AG20443 (cell line): Measurements from ENCODE around the gene TRIM54.

ENCODE experiments used
- DNase-seq: peaks from one replicate; pipeline ENCODE4 v3.0.0; 2012; ENCODE audit warnings: low spot score, mixed read lengths

TRIM54 gene

GRCh38 chr2:27281855-27282559 is at the start of gene TRIM54:
TRIM54 (plus strand) TSS chr2:27282429; CDS start chr2:27282732, 303 bp downstream.
- DNase-seq = no peak

GRCh38 chr2:27233341-27233740 is 48.9 kb upstream of the TRIM54 start:
- no peak for DNase-seq

GRCh38 chr2:27236136-27236535 is 46.1 kb upstream of the TRIM54 start:
- DNase-seq = no peak

- DNase-seq = no peak
Measured at GRCh38 chr2:27236626-27237025, 45.6 kb upstream of the TRIM54 start.

GRCh38 chr2:27237341-27237945 is 44.8 kb upstream of the TRIM54 start:
- DNase-seq = no peak

- DNase-seq = no peak
Measured at GRCh38 chr2:27238976-27239375, 43.3 kb upstream of the TRIM54 start.

GRCh38 chr2:27240406-27240805 is 41.8 kb upstream of the TRIM54 start:
- DNase-seq = no peak

- DNase-seq = no peak
Measured at GRCh38 chr2:27241761-27242613, 40.2 kb upstream of the TRIM54 start.

- DNase-seq = no peak
Measured at GRCh38 chr2:27242614-27242951, 39.6 kb upstream of the TRIM54 start.

GRCh38 chr2:27243391-27244130 is 38.7 kb upstream of the TRIM54 start:
- DNase-seq = no peak

GRCh38 chr2:27245116-27245515 is 37.1 kb upstream of the TRIM54 start:
- no peak for DNase-seq

- no peak for DNase-seq
Measured at GRCh38 chr2:27245626-27246025, 36.6 kb upstream of the TRIM54 start.

GRCh38 chr2:27247893-27248292 is 34.3 kb upstream of the TRIM54 start:
- DNase-seq = no peak

- no peak for DNase-seq
Measured at GRCh38 chr2:27249159-27249890, 32.9 kb upstream of the TRIM54 start.

- DNase-seq = peak; percentile 85
Measured at GRCh38 chr2:27249891-27250651, 32.2 kb upstream of the TRIM54 start.

GRCh38 chr2:27250652-27251379 is 31.4 kb upstream of the TRIM54 start:
- DNase-seq = no peak

- DNase-seq = no peak
Measured at GRCh38 chr2:27251766-27252165, 30.5 kb upstream of the TRIM54 start.

- no peak for DNase-seq
Measured at GRCh38 chr2:27255187-27255586, 27.0 kb upstream of the TRIM54 start.

GRCh38 chr2:27255660-27256059 is 26.6 kb upstream of the TRIM54 start:
- peak; percentile 59 for DNase-seq

- DNase-seq = no peak
Measured at GRCh38 chr2:27256855-27257454, 25.3 kb upstream of the TRIM54 start.
